GM19238 (cell line): ENCODE results near the gene AGAP1.

Experiments
- DNase-seq: peaks from one replicate; pipeline ENCODE4 v3.0.0; 2011; ENCODE audit warnings: low spot score; ENCODE audit not compliant: insufficient read length

AGAP1 gene

DNA sequence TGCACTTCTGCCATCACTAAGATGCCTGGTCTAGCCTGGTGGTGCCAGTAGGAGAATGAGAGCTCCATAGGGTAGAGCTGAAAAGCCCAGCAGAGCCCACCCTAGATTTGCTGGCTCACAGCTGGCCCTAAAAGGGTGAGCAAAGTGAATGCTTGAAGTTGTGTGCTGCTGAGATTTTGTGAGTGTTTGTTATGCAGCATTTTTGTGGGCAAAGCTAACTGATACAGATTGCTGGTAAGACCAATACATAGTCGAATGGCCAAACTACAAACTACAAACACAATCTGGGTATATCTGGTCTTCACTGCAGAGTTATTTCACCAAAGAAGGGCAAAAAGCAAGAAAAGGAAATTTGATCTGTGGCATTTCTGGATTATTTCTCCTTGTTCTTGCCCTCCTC is 7.1 kb upstream of the AGAP1 start:
- no peak for DNase-seq

DNA sequence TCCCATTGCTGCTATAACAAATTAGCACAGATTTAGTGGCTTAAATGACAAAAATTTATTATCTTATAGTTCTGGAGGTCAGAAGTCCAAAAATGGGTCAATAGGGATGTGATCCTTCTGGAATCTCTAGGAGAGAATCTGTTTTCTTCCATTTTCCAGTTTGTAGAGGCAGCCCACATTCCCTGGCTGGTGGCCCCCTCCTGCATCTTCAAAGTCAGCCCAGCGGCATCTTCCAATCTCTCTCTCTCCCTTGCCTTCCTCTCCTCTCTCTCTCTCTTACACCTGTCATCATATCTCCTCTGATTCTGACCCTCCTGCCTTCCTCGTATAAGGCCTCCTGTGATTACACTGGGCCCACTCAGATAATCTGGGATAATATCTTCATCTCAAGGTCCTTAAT is 3.9 kb upstream of the AGAP1 start:
- no peak for DNase-seq

DNA sequence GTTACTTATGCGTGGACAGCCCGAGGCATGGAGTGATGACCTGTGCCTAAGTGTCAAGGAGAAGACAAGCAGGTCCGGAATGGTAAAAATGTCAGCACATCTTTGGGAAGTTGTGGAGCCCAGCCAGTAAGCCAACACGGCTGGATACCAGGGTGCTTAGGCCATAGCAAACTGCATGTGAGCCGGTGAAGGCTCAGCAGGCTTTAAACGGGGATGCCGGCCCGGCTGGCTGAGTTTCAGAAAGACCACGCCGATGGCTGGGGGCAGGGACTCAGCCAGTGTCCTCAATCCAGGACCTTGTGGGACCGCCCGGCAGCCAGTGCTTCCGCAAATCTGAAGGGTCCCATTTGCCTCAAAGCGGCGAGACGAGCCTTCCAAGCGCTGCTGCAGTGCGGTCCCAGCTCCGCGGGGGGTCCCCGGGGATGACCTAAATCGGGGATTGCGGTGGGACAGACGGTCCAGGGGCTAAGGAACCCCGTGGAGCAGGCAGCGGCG is 946 bp upstream of the AGAP1 start:
- DNase-seq = no peak

DNA sequence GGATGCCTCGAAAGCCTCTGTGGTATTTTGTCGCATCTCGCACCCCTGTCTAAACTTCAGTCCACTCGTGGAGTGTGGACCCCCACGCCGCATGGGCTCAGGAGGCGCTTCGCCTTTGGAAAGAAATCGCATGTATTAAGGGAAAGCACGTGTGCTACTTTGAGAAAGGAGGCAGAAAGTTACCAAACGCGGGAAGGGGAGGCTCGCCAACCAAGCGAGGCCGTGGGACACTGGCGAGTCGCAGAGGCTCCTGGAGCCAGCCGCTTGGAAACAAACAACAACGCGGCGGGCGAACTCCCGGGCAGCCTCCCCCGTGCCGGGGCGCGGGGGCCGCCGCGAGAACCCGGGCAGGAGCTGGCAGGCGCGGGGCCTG is 455 bp upstream of the AGAP1 start:
- no peak for DNase-seq

DNA sequence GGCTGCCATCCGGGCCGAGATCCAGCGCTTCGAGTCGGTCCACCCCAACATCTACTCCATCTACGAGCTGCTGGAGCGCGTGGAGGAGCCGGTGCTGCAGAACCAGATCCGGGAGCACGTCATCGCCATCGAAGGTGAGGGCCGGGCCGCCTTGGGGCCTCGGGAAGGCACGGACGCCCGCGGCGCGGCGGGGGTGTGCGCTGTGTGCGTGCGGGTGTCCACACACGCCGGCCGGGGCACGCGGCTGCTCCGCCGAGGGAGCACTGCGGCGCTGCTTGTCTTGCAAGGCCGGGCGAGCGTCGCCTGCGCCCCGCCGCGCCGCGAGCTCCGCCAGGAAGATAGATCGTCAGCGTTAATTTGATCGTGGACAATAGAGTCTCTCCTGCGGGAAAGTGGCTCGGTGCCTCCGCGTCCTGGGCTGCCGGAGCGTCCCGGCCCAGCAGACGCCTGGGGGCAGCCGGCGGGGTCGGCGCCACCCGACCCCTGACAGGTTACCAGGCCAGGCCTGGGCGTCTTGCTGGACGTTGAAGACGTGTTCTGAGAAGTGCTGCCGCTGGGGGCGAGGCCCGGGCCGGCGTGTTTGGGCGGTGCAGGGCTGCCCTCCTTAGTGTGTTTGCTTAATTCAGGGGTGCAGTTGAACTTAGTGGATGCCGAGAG is 1.0 kb downstream of the AGAP1 start:
- DNase-seq = no peak

DNA sequence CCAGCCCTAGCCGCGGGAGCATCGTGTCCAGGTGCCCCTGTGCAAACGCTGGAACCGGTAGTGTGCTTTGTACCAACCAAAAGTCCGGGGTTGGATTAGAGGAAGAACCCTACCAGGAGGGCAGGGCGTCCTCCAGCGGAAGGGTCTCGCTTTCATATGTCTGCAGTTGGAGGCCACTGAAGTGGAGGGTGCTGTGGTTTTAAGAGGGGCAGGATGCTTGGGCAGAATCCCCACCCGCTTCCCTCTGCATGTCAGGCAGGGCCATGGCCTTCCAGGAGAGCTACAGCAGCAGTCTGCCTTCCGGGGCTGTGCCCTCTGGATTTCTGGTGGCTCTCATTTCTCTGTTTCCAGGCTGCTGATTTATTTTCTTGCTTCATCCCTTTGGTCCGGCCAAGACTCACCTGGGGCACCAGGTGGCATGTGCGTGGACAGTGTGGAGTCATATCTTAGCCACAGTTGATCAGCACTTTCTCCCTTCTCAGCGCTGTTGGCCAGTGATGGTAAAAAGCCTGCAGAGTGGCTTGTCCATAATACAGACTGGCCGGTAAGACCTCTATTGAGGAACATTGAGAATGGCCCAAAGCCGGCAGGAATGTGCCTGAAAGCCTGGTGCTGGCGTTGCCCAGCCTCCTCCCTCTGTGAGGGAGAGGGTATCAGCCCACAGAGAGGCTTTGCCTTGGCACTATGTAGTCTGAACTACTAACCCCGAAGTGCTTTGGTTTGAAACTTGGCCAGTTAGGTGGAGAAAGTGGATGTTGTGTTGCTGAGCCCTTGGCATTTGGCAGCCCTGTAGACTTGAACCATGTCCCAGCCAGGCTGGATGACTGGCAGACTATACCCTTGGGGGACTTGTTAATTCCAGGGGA is 1.8 kb downstream of the AGAP1 start:
- no peak for DNase-seq

DNA sequence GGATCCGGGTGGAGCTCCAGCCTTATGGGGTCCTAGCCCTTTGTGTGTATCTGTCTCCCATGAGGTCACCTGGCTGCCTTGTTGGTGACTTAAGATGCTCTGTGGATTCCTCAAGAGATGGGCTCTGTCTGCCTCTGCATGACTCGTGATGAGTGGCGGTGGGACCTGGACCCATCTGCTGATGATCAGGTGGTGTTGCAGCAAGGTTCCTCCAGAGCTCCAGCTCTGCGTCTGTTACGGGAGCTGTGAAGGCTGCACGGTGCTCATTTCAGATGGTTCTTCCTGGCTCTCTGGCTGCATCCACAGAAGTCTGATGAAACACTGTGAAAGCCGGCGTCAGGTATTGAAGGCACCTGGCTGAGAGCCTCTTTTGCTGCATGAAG is 2.4 kb downstream of the AGAP1 start:
- DNase-seq = no peak

DNA sequence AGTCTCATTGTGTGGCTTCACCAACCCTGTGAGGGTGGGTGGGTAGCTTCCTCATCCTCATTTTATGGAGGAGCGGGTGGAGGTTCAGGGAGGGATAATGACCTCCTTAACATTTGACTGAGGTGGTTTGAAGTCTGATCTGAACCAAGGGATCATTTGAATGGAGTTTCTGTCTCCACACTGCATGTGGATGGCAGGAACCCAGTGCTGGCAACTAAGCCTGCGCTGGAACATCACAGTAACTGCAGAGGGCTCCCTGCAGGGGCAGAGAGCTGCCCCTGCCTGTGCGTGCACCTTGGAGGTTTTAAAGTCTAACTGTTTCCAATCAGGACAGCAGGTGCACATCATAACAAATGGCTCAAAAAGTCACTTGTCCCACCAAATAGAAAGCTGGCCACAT is 3.3 kb downstream of the AGAP1 start:
- DNase-seq = no peak

DNA sequence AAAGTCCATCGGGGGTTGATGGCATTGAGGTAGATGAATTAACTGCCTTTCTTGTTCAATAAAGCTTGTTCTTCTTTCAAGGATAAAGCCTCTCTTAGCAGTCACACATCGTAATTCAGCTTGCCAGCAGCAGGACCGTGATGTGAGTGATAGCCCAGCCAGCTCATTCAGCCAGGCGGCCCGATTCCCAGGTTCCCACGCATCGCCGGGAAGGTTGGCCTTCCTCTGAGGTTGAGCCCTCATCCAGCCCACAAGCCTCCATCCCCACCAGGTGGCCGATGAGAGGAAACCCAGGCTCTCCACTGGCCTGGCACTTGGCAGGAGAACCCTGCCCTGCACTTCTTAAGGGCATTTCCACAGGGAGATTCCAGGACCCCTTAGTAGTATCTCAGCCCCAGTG is 4.7 kb downstream of the AGAP1 start:
- DNase-seq = no peak

DNA sequence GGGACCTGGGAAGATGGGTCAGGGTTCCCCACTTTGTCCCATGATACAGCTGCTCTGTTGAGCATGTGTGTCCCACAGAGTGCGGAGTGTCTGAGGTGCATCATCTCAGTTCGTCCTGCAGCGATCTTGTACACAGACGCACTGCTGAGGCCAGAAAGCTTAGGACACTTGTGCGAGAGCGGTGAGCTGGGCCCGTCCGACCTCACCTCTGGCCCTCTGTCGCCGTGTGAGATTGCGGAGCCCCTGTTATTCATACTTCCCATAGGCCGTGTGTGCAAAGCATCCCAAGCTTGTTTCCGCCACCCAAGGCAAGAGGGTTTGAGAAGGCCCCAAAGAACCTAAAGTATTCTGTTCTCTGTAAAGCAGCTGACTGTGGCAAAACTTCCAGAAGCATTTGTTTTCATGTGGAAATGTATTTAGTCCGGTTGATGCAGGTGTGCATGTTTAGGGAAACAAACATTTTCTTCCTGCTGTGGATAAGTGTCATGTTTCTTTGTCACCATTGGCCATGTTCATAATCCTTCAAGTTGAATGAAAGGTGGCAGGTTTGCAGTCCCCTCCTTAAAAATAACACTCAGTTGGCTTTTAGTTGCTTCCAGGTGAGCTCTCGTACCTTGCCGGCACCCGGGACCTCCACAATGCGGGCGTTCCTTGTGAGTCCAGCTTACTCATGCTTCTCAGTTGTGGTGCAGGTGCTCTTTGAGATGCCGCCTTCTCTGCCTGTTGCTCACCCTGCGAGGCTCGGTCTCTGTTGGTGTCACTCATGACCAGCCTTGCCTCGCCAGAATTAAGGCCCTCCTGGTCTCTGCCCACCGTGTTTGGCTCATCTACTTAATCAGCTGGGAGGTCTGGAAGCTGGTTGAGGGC is 5.3 kb downstream of the AGAP1 start:
- DNase-seq = no peak

DNA sequence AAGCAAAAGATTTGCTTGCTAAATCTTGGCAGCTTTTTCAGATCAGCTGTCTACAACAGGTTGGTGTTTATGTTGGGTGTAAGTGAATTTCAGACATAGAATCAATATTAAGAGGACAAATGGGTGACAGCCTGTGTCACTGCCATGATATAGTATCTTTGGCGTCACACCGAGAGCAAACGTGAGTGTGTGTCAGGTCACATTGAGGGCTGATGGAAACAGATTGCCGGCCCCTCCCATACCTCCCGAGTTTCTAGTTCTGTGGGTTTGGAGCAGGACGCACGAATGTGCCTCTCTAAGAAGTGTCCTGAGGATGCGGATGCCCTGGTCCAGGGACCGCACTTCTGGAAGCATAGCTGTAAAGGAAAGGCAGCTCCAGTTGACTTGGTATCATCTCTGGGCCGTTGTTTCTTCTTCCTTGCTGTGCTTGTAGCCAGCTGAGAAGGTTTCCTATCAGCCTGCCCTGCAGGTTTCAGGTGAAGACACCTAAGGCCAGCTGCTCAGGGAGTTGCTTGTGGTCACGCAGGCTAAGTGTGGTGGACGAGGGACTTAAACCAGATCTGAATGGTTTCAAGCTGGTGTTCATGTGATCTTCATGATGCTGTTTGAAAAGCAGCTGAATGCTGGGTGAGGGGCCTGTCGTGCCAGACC is 6.4 kb downstream of the AGAP1 start:
- no peak for DNase-seq

DNA sequence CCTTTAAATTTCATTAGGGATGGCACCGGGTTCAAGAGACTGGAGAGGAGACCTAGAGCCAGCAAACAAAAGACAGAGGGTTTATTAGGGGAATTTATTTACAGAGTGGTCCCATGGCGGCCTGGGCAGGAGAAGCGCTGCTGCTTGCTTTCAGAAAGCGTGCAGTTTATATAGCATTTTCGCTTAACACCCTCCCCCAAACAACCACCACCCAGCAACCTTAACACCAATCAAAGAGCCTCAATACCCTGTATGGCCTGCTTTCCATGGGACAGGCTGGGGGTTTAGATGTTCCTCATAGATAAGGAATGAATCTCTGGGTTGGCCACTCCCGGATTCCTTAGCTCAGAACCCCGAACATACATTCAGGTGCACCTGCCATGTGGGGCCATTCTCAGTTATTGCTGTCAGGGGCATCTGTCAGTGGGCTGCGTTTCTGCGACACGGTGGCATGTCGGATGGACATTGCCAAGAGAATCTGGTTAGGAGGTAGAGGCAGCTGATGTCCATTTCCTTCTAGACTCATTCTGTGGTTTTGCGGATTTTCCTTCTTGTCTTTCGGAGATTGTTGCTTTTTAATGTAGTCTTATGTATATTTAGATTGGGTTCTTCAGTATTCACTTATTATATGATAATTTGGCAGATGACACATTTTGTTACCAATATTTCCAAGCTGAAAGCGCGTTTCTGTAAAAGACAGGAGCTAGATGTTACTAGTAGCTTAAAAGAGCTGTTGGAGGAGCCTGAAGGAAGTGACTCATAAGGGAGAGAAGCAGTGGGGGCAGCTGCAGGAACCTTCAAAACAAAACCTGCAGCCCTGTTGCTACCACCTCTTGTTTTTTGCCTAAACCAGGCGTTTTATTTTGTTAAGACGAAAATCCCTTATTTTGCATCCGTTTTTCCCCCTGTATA is 7.2 kb downstream of the AGAP1 start:
- DNase-seq = no peak

DNA sequence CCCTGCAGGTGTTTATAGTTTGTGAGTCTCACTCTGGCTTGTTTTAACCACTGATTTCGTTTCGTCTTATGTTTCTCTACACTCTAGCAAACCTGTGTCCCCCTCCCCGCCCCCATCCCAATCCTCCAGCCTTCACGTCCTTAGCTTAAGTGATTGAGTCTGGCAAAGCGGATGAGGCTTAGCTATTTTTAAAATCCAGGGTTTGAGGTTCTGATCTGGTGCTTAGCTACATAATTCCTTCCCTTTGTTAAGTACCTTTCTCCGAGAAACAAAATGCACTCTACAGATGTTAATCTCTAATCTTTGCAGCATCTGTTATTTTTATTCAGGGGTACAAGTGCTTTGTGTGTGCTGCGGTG is 7.8 kb downstream of the AGAP1 start:
- no peak for DNase-seq

DNA sequence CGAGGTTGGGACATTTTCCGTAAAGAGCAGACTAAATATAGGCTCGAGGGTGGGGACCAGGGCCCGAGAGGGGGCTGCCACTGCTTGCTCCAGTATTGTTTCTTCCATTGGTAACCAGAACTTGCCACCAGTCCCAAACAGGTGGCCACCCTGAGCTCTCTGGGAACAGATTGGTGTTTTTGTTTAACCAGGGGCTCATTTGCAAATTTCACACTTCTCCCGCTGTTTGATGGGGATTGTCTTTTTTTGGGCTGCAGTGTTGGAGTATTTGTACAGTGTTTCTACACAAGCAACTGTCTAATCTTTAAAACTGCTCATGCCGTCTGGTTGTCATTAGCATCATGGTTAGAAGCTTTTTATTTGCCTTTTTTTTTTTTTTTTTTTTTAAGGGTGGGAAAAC is 8.5 kb downstream of the AGAP1 start:
- DNase-seq = no peak

DNA sequence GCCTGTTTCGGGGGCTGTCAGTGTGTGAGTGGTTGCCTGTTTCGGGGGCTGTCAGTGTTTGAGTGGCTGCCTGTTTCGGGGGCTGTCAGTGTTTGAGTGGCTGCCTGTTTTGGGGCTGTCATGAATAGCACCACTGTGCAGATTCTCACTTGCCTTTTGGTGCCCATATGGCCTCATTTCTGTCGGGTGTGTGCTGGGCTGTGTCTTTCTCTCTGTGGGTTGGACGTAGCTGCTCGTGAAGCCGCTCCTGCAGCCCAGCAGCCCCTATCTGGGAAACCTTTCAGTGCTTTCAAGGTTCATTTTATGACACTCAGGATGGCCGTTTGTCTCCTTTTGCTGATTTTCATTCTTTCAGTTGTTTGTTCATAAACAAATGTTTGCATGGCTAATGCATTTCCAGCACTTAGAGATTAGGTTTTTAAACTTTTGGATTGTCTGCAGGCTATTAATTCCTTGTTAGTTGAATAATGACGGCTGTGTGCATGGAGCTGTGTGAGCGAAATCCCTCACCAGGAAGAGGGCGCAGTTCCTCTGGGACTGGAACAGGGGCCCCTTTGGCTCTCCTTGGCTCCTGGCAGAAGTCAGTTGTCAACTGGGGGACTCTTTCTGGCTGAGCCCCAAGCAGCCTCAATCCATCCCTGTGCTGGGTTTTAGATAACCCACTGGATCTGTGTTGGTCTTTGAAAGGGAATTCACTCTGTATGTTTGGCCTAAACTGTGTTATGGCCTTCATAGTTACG is 10.8 kb downstream of the AGAP1 start:
- DNase-seq = no peak

DNA sequence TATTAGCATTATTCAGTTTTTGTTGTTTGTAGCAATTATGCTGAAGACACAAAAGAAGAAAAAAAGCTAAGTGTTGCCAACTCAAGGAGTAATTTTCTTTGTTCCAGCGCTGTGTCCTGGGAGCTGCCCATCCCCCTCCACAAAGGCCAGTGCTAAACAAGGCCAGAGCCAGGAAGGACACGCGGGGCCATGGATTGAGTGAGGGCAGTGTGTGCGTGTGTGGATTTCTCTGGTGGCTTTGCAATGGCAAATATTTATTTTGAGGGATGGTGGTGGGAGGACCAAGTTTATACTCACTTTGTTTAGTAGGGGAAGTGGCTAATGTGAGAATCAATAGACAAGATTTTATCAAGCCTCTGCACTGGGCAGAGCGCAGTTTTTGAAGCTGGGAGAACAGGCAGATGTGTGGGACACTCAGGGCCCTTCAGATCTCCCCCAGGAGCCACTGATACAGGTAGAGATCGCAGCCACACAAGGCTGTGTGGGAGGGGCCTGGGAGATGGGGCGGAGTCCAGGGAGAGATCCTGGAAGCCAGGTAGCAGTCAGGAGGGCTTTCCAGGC is 11.4 kb downstream of the AGAP1 start:
- no peak for DNase-seq

DNA sequence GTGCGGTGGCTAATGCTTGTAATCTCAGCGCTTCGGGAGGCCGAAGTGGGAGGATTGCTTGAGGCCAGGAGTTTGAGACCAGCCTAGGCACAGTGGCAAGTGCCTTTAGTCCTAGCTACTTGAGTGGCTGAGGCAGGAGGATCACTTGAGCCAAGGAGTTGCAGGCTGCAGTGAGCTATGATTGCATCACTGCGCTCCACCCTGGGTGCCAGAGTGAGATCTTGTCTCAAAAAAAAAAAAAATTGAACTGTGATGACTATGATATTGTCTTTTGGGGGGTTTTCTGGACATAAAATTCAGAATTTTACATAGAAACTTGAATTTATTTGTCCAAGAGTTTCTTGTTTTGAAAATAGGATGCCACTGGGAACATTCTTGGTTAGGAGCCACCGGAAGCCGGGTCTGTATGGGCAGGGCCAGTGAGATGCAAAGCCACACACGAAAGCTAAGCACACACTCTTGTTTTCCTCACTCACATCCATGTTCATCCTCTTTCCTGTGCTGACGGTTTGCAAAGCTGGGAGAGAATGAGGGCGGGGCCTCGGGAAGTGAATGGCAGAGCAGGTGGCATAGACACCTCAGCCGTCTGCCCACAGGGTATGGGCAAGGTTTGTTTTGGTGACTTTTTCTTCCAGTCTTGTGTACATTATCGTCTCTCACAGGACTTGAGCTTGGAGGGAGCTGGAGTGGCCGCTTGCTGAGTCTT is 12.6 kb downstream of the AGAP1 start:
- no peak for DNase-seq

DNA sequence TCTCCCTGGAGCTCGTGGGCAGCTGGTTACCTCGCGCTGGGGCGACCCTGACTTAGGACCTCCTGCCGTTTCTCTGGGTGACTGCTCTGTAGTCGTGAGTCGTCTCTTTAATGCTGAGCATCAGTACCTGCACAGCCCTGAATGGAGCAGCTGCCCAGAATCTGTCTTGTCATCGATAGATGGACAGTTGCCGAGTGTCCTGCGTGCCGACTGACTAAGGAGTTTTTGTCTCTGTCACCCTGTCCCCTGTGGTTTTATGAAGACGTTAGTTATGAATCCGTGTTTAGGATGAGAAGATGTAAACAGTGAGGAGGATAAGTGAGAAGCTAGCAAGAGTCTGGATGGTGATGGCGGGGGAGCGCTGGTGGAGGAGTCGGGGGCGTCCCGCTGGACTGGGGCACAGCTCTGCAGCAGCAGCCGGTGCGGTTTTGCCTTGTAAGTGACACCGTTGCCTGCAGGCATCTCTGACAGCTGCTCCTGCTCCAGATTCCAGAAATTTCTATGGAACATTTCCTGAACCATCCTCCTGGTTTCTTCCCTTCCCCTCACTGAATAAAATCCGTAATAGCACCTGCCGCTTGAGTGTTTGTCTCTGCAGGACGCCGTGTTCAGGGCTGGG is 13.3 kb downstream of the AGAP1 start:
- DNase-seq = no peak
